Measurements from ENCODE around the gene RPL28. TPM values are rescaled to one million over a fixed set of nuclear protein-coding genes. Genes with fewer than 3 reads are reported as not detected.
"Not testable (repeated sequence)": the region's sequence is repeated elsewhere in the genome, so short reads cannot be mapped to it uniquely, and the experiment has no call there.

Gene RPL28
- total and polyA plus RNA-seq, 9 donors, result 391 to 2,645 (median 2,257) TPM

DNA sequence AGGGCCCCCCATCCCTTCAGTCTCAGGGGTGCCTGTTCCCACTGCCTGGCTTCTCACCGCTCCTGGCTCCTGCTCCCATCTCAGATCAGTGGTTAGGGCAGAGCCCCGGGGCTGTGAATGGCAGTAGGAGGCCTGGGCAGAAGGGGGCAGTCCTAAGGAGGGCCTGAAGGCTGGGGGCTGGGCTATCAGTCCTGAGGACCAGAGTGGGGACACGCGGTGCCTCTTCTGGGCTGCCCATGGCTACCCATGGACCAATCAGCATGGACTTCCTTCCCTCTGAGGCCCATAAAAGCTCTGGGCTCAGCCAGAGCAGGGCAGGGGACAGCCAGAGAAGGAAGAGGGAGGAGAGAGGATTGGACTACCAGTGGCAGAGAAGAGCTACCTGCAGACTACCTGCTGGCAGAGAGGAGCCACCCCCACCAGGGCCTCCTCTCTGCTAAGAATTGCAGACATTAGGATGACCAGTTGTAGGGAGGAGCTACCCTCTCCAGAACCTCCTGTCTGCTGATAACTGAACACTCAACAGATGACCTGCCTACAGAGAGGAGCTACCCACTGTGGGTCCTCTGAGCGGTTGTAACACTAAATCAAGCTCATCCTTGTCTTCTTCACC is 34.0 kb downstream of the RPL28 start:
- H3K36me3 ChIP-seq, result no peaks in the 10 kb centered on the region
- no peaks in the 10 kb centered on the region for H3K27me3 ChIP-seq
- TF ChIP-seq, protein P1, sequence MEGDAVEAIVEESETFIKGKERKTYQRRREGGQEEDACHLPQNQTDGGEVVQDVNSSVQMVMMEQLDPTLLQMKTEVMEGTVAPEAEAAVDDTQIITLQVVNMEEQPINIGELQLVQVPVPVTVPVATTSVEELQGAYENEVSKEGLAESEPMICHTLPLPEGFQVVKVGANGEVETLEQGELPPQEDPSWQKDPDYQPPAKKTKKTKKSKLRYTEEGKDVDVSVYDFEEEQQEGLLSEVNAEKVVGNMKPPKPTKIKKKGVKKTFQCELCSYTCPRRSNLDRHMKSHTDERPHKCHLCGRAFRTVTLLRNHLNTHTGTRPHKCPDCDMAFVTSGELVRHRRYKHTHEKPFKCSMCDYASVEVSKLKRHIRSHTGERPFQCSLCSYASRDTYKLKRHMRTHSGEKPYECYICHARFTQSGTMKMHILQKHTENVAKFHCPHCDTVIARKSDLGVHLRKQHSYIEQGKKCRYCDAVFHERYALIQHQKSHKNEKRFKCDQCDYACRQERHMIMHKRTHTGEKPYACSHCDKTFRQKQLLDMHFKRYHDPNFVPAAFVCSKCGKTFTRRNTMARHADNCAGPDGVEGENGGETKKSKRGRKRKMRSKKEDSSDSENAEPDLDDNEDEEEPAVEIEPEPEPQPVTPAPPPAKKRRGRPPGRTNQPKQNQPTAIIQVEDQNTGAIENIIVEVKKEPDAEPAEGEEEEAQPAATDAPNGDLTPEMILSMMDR (IDR thresholded peaks at IDR 0.05), result no peak
- TF ChIP-seq POLR2A (IDR thresholded peaks at IDR 0.05), result no peak
- no peak for TF ChIP-seq EP300 (IDR thresholded peaks at IDR 0.05)
- no peak overlapping the region for H3K4me3 ChIP-seq
- WGBS, 3 donors, result 55 to 65% (median 63%) methylated on average over 5 of the region's 5 CpGs
- no peak overlapping the region for H3K27ac ChIP-seq
- H3K4me1 ChIP-seq (ENCODE audit: insufficient read depth), result no peaks in the 10 kb centered on the region
- intact Hi-C loops (cut with DNase I), result loop anchor here in 2 of 4 donors (5.0 to 10.0 kb wide), 4 partner anchors 85 to 945 kb away; partner anchors contain the start of genes BRSK1 (in 1 of the 2), CDC42EP5 (in 1 of the 2) and HSPBP1 (in 1 of the 2)
- no peak for DNase-seq
- no peaks in the 10 kb centered on the region for H3K9me3 ChIP-seq

DNA sequence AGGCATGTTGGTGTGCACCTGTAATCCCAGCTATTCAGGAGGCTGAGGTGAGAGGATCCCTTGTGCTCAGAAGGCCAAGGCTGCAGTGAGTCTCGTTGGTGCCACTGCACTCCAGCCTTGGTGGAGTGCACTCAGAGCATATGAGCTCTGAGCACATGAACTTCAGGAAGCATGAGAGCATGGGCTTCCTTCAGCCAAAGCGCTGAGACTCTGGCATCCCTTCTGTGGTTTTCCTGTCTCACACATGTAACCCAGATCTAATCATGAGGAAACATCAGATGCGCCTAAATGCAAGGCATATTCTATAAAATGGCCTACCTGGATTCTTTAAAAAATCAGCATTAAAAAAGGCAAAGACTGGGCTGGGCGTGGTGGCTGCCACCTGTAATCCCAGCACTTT is 35.5 kb downstream of the RPL28 start:
- H3K27ac ChIP-seq; intact Hi-C loops (cut with DNase I); H3K9me3 ChIP-seq; H3K27me3 ChIP-seq; H3K4me3 ChIP-seq; DNase-seq; H3K4me1 ChIP-seq (ENCODE audit: insufficient read depth); H3K36me3 ChIP-seq: not testable (repeated sequence)
- WGBS, 3 donors, result 68 to 83% (median 74%) methylated on average over 4 of the region's 4 CpGs

DNA sequence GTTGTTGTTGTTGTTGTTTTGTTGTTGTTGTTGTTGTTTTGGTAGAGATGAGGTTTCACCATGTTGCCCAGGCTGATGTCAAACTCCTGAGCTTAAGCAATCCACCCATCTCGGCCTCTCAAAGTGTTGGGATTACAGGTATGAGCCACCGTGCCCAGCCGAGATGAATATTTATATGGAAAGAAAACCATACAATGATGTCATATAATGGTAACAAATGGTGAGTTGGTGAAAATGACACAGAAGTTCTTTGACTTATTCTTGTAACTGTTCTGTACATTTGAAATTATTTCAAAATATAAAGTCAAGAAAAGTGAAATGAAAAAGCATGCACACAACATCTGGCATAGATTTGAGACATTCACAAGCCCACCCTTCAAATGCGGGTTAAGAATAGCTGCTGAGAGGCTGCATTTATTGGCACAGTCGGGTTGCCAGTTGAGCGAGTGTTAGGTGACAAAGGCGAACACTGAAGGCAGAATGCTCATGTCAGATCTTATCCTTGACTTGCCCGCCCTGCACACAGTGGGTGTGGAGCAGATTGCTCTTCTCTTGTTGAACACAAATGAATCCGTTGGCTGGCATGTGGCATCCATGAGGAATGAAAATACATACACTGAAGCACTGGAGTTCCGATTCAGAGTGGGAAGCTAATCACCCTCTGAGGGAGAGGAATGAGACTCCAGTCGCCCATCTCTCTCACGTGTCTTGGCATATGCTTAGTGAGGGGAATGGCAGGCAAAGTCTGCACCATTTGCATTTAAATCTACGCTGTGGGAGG is 37.7 kb downstream of the RPL28 start:
- Histone ChIP-seq H3K4me1 (ENCODE audit: insufficient read depth) (no peaks in the 10 kb centered on the region), H3K27ac (no peak overlapping the region), H3K9me3 (no peaks in the 10 kb centered on the region), H3K4me3 (no peak overlapping the region), H3K36me3 (no peaks in the 10 kb centered on the region), H3K27me3 (no peaks in the 10 kb centered on the region)
- 64 to 70% (median 68%) methylated on average over 13 of the region's 13 CpGs for WGBS, 3 donors
- TF ChIP-seq, protein P1 (IDR thresholded peaks at IDR 0.05), result no peak
- TF ChIP-seq POLR2A (IDR thresholded peaks at IDR 0.05), result no peak
- no peak for TF ChIP-seq EP300 (IDR thresholded peaks at IDR 0.05)
- intact Hi-C loops (cut with DNase I), result no loop called here
- DNase-seq, result no peak

DNA sequence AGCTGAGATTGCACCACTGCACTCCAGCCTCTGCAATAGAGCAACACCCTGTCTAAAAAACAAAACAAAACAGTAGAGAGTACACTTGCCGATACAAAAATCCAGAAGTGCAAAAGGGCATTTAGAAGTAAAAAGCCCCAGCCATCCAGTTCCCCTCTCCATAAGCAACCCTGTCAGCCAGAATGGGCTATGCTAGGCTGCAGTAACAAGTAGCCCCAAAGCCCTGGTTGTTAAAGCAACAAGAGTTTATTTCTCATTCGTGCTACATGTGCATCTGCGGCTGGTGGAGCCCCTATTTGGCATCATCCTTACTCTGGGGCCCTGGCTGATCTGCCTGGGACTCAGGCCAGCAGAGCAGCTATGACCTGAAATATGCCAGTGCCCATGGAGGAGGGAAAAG is 38.8 kb downstream of the RPL28 start:
- Histone ChIP-seq H3K27me3 (no peaks in the 10 kb centered on the region), H3K4me3 (no peak overlapping the region), H3K27ac (no peak overlapping the region), H3K9me3 (no peaks in the 10 kb centered on the region), H3K36me3 (no peaks in the 10 kb centered on the region), H3K4me1 (ENCODE audit: insufficient read depth) (no peaks in the 10 kb centered on the region)
- DNase-seq, result no peak
- intact Hi-C loops (cut with DNase I), result no loop called here
- 62 to 69% (median 69%) methylated on average over 3 of the region's 3 CpGs for WGBS, 3 donors
- TF ChIP-seq POLR2A (IDR thresholded peaks at IDR 0.05) (no peak), EP300 (IDR thresholded peaks at IDR 0.05) (no peak)
- TF ChIP-seq, protein P1 (IDR thresholded peaks at IDR 0.05), result no peak

DNA sequence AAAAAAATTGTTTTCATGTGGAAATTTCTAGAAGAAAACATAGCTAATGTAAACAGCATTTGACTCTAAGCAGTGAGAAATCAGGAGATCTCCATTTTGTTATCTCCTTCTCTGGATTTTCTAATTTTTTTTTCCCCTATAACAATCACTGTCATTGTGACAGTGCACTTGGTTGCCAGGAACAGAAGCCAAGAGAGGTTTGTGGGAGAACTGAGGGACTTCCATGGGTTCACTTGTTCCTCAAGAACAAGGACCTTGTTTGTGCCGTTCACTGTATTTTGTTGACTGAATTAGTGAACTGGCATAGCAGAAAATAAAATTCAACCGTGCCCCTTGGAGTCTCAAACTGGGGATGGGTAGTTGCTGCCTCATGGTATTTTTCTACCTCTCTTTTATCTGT is 40.3 kb downstream of the RPL28 start:
- Histone ChIP-seq H3K4me1 (ENCODE audit: insufficient read depth) (no peaks in the 10 kb centered on the region), H3K4me3 (no peak overlapping the region), H3K9me3 (no peaks in the 10 kb centered on the region), H3K36me3 (no peaks in the 10 kb centered on the region), H3K27ac (no peak overlapping the region), H3K27me3 (no peaks in the 10 kb centered on the region)
- WGBS, 3 donors, result 57 to 72% (median 70%) methylated on average over 2 of the region's 2 CpGs
- intact Hi-C loops (cut with DNase I), result no loop called here
- no peak for TF ChIP-seq EP300 (IDR thresholded peaks at IDR 0.05)
- no peak for TF ChIP-seq POLR2A (IDR thresholded peaks at IDR 0.05)
- TF ChIP-seq, protein P1 (IDR thresholded peaks at IDR 0.05), result no peak
- no peak for DNase-seq

Data from ovary (tissue), 9 donors.